ENCODE data around the gene KIF3A. TPM values are rescaled to one million over a fixed set of nuclear protein-coding genes. Genes with fewer than 3 reads are reported as not detected.
A peak's percentile ranks its signal among the peaks of the same experiment; 100 is the strongest.

KIF3A gene
- total and polyA plus RNA-seq, 8 donors: 0.58 to 19.3 (median 4.6) TPM

GRCh38 chr5:132662004-132662401, 75.3 kb downstream of the KIF3A start:
- H3K4me3 ChIP-seq: no peak overlapping the region
- no peaks in the 10 kb centered on the region for H3K36me3 ChIP-seq
- no peak for TF ChIP-seq POLR2AphosphoS5 (IDR thresholded peaks at IDR 0.05)
- TF ChIP-seq CTCF (IDR thresholded peaks at IDR 0.05): no peak
- TF ChIP-seq EP300 (IDR thresholded peaks at IDR 0.05): no peak
- no peak for TF ChIP-seq POLR2A (IDR thresholded peaks at IDR 0.05)
- H3K4me1 ChIP-seq: peaks cover 0 to 12% (median 10%) of the 10 kb centered on the region in 4 donors
- no peaks in the 10 kb centered on the region for H3K9me3 ChIP-seq
- intact Hi-C loops (cut with DNase I; ENCODE audit: low total_unique reads): no loop called here
- no peak overlapping the region for H3K27ac ChIP-seq
- H3K27me3 ChIP-seq: peaks cover 0 to 12% (median 1%) of the 10 kb centered on the region in 3 donors
- peak in 1 of 2 donors; percentile 23 for DNase-seq
- 95 to 97% (median 96%) methylated on average over 6 to 9 of the region's 9 CpGs for WGBS, 5 donors

- peak in 1 of 2 donors; percentile 22 for DNase-seq
- intact Hi-C loops (cut with DNase I; ENCODE audit: low total_unique reads): no loop called here
- H3K4me3 ChIP-seq: no peak overlapping the region
- peaks cover 0 to 18% (median 7%) of the 10 kb centered on the region in 3 donors for H3K27me3 ChIP-seq
- H3K9me3 ChIP-seq: no peaks in the 10 kb centered on the region
- H3K36me3 ChIP-seq: no peaks in the 10 kb centered on the region
- peaks cover 5 to 18% (median 15%) of the 10 kb centered on the region in 4 donors for H3K4me1 ChIP-seq
- TF ChIP-seq POLR2AphosphoS5 (IDR thresholded peaks at IDR 0.05) (no peak), POLR2A (IDR thresholded peaks at IDR 0.05) (no peak), EP300 (IDR thresholded peaks at IDR 0.05) (no peak), CTCF (IDR thresholded peaks at IDR 0.05) (no peak)
- WGBS, 5 donors: 79 to 83% (median 81%) methylated on average over 10 to 12 of the region's 12 CpGs
- no peak overlapping the region for H3K27ac ChIP-seq
These were observed 75.9 kb downstream of the KIF3A start for GRCh38 chr5:132661231-132662003.

- Histone ChIP-seq H3K27ac (no peak overlapping the region), H3K27me3 (peaks cover 3 to 33% (median 19%) of the 10 kb centered on the region in 3 donors), H3K4me1 (peaks cover 14 to 27% (median 24%) of the 10 kb centered on the region in 4 donors), H3K36me3 (no peaks in the 10 kb centered on the region), H3K9me3 (no peaks in the 10 kb centered on the region), H3K4me3 (no peak overlapping the region)
- DNase-seq: no peak
- TF ChIP-seq EP300 (IDR thresholded peaks at IDR 0.05): no peak
- TF ChIP-seq POLR2A (IDR thresholded peaks at IDR 0.05): no peak
- no peak for TF ChIP-seq CTCF (IDR thresholded peaks at IDR 0.05)
- no peak for TF ChIP-seq POLR2AphosphoS5 (IDR thresholded peaks at IDR 0.05)
- intact Hi-C loops (cut with DNase I; ENCODE audit: low total_unique reads): no loop called here
- 91 to 96% (median 93%) methylated on average over 20 to 23 of the region's 23 CpGs for WGBS, 5 donors
These were observed 77.5 kb downstream of the KIF3A start for GRCh38 chr5:132659598-132660493.

Data from stomach (tissue), 9 donors.